ENCODE data around the gene ASCC1.

GRCh38 chr10:72263613-72264241 lies 47.7 kb upstream of the ASCC1 start:
- TF ChIP-seq EZH2 (IDR thresholded peaks at IDR 0.05; ENCODE audit: low read depth, unreplicated experiment) (no peak), CTCF (conservative IDR thresholded peaks at IDR 0.05; ENCODE audit: low read depth in 2 of 2) (no peak), NANOG (IDR thresholded peaks at IDR 0.05; ENCODE audit: borderline replicate concordance) (no peak), ETS1 (IDR thresholded peaks at IDR 0.05) (no peak), REST (IDR thresholded peaks at IDR 0.05; ENCODE audit: unreplicated experiment) (no peak), STAT1 (IDR thresholded peaks at IDR 0.05; ENCODE audit: unreplicated experiment) (no peak)

All from GM23338 (cell line).